GM19035 (cell line): ENCODE measurements around the gene TMEM235.
"Not testable (repeated sequence)": the region's sequence is repeated elsewhere in the genome, so short reads cannot be mapped to it uniquely, and the experiment has no call there.

Experiments used
- ATAC-seq: cut with Tn5 transposase; IDR thresholded peaks from one replicate; pipeline ENCODE4 v1.9.1; 2021; ENCODE audit not compliant: unreplicated experiment

Gene TMEM235

DNA sequence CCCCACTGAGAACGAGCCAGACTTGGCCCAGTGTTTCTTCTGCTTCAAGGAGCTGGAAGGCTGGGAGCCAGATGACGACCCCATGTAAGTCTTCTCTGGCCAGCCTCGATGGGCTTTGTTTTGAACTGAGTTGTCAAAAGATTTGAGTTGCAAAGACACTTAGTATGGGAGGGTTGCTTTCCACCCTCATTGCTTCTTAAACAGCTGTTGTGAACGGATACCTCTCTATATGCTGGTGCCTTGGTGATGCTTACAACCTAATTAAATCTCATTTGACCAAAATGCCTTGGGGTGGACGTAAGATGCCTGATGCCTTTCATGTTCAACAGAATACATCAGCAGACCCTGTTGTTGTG is 16.7 kb upstream of the TMEM235 start:
- no peak for ATAC-seq

DNA sequence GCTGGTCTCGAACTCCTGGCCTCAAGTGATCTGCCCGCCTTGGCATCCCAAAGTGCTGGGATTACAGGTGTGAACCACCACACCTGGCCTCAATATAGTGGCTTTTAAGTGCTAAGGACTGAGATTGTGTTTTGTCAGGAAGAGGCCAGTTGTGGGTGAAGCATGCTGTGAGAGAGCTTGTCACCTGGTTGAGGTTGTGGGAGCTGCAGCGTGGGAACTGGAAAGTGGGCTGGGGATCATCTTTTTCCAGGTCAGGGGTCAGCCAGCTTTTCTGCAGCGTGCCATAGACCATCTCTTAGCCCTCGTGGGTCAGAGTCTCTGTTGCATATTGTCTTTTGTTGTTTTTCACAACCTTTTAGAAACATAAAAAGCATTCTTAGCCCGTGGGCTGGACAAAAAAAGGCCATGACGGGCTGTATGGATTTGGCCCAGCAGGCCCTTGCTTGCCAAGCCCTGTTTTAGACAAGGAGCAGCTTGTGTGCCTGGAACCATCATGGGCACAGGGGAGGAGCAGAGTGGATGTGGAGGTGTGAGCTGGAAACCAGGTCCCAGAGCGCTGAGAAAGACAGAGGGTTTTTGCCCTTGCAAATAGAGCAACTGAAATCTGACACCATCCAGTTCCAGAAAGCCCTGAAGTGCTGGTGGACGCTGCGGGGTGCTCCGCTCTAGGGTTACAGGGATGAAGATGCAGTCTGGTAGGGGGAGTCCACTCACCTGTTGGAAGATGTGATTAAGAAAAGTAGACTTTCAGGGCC is 11.9 kb upstream of the TMEM235 start:
- no peak for ATAC-seq

- no peak for ATAC-seq
These were observed 8.4 kb upstream of the TMEM235 start for GRCh38 chr17:78223061-78223460.

DNA sequence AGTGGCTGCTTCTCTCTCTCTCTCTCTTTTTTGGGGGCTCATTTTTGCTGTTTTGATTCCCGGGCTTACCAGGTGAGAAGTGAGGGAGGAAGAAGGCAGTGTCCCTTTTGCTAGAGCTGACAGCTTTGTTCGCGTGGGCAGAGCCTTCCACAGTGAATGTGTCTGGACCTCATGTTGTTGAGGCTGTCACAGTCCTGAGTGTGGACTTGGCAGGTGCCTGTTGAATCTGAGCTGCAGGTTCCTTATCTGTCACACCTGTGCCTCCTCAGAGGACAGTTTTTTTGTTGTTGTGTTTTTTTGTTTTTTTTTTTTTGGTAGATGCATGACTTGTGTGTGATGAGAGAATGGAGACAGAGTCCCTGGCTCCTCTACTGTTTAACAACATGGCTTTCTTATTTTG is 7.7 kb upstream of the TMEM235 start:
- no peak for ATAC-seq

GRCh38 chr17:78224231-78225087 is 7.0 kb upstream of the TMEM235 start:
- ATAC-seq: no peak

DNA sequence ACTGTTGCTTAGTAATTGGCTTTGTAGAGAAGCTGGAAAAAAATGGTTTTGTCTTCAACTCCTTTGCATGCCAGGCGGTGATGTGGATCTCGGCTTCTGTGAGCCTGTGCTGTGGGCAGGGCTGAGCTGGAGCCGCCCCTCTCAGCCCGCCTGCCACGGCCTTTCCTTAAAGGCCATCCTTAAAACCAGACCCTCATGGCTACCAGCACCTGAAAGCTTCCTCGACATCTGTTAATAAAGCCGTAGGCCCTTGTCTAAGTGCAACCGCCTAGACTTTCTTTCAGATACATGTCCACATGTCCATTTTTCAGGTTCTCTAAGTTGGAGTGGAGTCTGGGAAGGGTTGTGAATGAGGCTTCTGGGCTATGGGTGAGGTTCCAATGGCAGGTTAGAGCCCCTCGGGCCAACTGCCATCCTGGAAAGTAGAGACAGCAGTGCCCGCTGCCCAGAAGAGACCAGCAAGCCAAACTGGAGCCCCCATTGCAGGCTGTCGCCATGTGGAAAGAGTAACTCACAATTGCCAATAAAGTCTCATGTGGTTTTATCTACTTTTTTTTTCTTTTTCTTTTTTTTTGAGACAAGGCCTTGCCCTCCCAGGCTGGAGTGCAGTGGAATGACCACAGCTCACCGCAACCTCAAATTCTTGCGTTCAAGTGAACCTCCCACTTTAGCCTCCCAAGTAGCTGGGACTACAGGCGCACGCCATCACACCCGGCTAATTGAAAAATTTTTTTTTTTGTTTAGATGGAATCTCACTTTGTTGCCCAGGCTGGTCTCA is 6.2 kb upstream of the TMEM235 start:
- no peak for ATAC-seq

DNA sequence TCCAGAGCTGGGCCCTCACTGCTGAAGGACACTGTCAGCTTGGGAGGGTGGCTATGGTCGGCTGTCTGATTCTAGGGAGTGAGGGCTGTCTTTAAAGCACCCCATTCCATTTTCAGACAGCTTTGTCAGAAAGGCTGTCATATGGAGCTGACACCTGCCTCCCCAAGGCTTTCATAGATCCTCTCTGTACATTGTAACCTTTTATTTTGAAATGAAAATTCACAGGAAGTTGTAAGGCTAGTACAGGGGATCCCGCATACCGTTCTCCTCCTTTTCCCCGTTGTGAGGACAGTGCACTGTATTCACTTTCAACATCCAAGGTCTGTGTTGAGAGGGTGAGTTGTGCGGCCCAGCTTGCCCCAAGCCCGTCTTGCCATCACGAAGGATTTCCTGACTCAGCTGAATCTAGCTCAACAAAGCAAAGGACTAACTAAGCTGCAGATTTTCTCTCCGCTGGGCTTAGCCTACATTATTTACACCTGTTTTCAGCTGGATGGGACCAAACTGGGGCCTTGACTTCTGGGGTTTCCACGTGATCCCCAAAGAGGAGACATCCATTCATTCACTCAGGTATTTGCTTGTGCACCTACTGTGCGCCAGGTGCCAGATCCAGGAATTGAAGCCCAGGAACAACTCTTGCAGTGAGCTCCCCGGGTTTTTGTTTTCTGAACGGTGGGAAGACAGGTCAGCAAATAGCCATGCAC is 5.2 kb upstream of the TMEM235 start:
- ATAC-seq: no peak

DNA sequence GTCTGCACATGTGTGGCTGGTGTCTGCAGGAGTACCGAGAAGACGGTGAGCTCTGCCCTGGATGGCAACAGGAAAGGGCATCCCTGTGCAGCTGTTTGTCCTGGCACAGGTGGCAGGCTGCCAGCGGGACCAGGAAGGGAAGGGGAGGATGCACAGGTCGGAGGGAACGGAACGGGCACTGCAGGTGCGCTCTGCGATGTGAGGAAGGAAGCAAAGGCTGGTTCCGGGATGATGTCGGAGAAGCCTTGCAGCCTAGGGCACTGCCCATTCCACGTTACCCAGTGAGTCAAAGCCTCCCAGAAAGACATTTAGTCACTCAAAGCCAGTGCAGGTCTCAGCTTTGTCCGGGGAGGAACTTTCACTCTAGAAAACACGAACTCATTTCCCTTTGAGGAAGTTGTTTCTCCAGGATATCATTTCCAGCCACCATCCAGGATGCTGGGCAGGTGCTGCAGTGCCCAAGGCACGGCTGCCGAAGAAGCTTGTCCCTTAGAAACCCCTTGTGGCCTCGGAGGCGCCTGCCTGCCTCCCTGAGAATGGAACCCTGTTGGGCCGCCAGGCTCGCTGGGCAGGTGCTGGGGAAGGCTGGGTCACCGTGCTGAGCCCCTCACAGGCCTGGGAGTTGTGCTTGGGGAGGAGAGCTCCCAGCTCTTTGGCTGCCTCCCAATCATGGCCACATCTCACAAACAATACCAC is 4.5 kb upstream of the TMEM235 start:
- ATAC-seq: no peak

GRCh38 chr17:78227455-78227916 is 3.9 kb upstream of the TMEM235 start:
- ATAC-seq: no peak

DNA sequence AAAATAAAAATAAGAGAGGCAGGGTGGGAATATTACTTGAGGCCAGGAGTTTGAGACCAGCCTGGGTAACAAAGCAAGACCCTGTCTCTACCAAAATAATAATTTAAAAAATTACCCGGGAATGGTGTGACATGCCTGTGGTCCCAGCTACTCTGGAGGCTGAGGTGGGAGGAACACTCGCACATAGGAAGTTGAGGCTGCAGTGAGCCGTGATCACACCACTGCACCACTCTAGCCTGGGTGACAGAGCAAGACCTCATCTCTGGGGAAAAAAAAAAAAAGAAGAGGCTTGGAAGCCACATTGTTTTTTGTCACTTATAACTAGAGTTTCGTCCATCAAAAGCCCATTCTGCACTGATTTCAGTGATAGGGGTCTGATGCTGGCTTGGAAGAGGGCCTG is 3.3 kb upstream of the TMEM235 start:
- no peak for ATAC-seq

DNA sequence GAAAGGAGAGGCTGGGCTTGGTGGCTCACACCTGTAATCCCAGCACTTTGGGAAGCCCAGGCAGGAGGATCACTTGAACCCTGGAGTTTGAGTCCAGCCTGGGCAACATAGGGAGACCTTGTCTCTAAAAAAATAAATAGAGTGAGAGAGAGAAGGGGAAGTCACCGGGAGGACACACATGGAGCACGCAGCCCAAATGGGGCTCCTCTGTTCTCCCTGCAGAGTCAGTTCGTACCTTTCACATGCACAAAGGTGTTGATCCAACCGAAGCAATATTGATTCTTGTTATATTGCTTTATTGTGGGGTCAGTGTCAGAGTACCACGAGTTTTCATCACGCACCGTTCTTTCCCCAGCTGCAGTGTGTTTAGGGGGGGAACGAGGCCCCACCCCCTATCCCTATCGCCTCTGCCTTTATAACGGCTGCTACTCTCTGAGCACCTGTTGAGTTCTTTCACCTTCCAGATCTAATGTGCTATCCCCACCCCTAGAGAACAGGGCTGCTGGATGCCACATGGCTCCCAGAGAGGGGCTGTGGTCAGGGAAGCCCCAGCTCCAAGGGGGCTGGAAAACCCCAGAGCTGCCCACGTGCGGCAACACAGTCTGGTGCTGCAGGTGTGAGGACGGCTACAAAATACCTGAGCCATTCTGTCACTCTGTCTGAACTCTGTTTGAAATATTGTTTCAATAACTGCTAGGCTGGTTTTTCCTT is 1.0 kb upstream of the TMEM235 start:
- ATAC-seq: no peak

- ATAC-seq: no peak
These were observed 794 bp downstream of the TMEM235 start for GRCh38 chr17:78231991-78232858.

- ATAC-seq: no peak
These were observed 1.4 kb downstream of the TMEM235 start for GRCh38 chr17:78232859-78233173.

GRCh38 chr17:78233678-78234077 is 2.2 kb downstream of the TMEM235 start:
- no peak for ATAC-seq

DNA sequence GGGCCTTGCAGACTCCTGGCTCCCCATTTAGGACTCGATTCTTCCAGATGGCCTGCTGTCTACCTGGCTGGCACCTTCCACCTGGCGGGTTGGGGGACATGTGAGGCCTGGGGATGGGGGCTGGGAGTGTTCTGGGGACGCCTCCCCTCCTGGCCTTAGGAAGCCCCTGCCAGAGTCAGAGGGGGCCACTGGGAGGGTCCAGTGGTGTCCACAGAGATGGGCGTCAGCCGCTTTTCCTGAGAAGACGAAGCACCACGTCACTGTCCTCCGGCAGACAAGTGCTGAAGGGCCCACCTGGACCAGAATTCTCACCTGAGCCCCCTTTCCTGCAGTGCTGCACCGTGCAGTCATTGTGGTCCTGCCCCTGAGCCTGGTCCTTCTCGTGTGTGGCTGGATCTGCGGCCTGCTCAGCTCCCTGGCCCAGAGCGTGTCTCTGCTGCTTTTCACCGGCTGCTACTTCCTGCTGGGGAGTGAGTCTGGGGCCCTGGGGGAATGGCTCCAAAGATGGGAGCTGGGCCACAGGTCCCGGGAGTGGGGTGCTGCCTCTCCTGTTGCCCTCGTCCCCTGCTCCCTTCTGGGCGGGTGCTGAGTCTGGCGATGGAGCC is 2.9 kb downstream of the TMEM235 start:
- no peak for ATAC-seq

- not testable (repeated sequence) for ATAC-seq
These were observed 3.6 kb downstream of the TMEM235 start for GRCh38 chr17:78235022-78235421.

DNA sequence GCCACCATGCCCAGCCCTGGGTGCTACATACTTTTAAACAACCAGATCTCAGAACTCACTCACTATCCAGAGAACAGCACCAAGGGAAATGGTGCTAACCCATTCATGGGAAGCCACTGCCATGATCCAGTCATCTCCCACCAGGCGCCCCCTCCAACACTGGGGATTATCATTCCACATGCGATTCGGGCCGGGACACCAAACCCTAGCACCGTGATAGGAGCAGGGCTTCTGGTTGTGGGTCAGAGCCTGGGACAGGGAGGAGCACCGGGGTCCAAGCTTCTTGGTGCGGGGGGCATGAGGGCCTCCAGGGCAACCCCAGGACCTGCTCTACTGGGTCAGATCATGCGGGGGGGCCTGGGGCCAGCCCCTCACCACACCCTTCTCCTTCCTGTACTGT is 4.5 kb downstream of the TMEM235 start:
- ATAC-seq: no peak

GRCh38 chr17:78236362-78237127 is 5.1 kb downstream of the TMEM235 start:
- ATAC-seq: no peak
